Measurements from ENCODE around the gene AFG1L.

GRCh38 chr6:108558372-108559096 lies 263.7 kb downstream of the AFG1L start:
- TF ChIP-seq CTCF (IDR thresholded peaks at IDR 0.05) (no peak), EP300 (IDR thresholded peaks at IDR 0.05) (no peak)

All from stomach (tissue), 4 donors.